Hematopoietic multipotent progenitor cell treated with erythropoietin and hydrocortisone succinate and interleukin-3 and kit ligand, for 15 days (in vitro differentiated cells): ENCODE results near the gene SPAAR.

Experiments used
- DNase-seq: peaks from one replicate; pipeline ENCODE4 v3.0.0-alpha.2; 2015; ENCODE audit warnings: low spot score

SPAAR gene

DNA sequence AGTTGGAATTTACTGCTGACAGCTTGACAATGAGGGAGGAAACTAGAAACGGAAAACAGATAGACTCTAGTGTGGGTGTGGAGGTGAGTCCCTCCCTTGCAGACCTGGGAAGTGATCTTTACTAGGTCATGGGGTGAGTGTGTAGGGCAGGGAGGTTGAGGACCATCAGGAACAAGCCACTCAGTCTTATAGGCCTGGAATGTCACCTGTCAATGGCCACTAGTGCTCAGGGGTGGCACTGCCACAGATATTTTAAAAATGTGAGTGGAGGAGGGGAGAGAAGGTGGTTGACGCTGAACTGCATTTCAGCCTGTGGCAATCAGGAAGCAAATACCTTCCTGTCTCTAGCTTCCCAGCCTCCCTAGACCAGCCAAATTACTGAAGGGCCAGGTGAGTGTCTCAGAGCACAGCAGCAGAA is 39.6 kb downstream of the SPAAR start:
- DNase-seq, result no peak

- DNase-seq, result no peak
These were observed 42.4 kb downstream of the SPAAR start for GRCh38 chr9:35951736-35952135.

- DNase-seq, result no peak
These were observed 43.4 kb downstream of the SPAAR start for GRCh38 chr9:35952526-35953191.

DNA sequence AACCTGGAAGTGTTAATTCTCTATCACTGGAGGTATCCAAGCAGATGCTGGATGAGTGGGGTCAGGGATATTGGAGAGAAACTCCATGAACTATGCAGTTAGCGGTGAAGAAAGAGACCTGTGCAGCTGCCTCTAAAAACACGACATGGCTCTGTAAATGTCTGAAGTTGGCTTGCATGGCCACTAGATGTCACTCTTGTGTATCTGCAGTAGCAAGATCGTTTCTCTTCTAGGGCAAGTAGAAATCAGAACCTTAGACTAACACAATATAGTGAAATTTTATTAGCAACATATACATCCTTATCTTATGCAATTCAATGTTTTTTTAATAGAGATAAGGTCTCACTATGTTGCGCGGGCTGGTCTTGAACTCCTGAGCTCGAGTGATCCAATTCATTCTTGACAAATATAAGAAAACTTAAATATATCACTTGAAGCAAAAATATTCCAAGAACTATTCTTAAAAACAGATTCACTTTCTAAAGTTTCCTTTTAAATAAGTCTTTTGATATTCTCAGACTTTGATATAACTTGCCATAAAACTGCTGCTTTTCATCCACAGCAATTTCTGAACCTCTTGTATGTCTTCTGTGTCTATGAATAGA is 45.8 kb downstream of the SPAAR start:
- DNase-seq, result peak; percentile 56

DNA sequence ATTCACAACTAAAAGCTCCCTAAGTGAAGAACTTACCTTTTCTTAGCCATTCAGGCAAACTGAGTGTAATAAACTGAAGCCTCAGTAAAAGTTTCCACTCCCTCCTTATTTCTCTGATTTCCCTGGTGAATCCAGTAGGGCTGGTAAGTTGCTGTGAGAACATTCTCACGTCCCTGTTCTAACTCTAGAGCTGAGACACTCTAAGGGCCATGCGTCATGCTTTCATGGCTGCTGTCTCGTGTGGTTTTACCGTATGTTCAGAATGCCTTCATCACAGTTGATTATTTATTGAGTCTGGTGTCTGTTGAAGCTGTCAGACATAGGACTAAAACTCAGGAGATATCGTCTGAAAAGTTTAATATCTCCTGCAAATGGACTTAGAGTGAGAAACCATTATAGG is 47.4 kb downstream of the SPAAR start:
- no peak for DNase-seq

DNA sequence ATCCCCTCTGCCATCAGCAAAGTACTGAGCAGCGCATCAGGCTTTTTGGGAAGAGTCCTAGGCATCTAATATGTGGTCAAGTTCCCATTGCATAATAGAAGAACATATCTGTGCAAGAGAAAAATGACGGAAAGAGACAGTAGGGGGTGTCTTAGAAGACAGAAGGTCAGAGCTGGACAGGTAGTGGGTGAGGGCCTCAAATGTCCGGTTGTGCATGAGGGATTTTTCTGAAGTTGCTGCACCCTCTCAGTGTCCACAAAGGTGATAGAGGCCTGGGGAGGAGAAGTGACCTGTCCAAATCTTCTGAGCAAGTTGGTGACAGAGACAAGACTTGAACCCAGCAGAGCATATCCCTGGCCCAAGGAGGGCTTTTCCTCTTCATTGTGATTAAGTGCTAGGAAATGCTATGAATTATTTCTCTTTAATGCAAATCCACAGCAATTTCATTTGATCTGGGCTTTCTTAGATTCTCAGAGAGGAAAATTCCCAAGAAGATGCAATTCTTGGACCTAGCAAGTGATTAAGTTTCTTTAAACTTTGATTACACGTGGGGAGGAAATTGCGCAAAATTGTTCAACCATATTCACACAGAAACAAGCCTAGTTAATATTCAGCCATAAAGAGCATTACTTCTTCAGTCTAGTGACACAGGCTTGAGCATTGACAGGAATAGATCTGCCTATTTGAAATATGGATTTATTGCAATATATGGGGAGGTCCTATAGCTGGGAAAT is 49.0 kb downstream of the SPAAR start, which contains the start of gene OR2S2:
Gene OR2S2 (minus strand): TSS at position 51 of the 734 bp plus-strand sequence. CDS start 56 bp downstream, outside the sequence.
- no peak for DNase-seq

DNA sequence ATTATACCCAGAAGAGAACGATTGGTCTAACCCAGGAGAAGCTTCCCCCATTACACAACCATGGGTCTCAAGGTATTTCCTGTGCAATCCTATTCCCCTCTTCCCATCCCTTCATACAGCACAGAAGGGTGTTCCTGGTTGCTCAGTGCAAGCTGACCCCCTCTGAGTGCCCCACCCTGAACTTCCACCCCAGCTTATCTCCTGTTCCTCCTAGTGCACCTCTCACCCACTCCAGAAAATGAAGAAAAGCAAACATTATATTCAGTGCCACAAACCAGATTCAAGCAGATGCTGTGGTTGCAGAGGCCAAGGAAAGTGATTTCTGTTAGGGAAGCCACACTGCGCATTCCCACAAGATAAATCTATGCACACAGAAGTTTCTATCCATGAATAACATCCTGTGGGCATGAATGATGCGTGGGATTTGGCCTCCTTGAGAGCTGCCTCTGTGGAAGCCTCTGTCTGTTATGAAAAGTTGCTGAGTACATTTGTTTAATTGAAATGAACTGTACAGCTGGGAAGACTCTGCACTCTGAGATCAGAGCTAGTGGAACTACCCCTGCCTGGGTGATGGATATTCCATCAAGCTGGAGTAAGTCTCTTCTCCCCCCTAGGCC is 50.9 kb downstream of the SPAAR start:
- DNase-seq, result no peak
